ENCODE measurements around the gene ZNF304.
A peak's percentile ranks its signal among the peaks of the same experiment; 100 is the strongest.

The ZNF304 gene

DNA sequence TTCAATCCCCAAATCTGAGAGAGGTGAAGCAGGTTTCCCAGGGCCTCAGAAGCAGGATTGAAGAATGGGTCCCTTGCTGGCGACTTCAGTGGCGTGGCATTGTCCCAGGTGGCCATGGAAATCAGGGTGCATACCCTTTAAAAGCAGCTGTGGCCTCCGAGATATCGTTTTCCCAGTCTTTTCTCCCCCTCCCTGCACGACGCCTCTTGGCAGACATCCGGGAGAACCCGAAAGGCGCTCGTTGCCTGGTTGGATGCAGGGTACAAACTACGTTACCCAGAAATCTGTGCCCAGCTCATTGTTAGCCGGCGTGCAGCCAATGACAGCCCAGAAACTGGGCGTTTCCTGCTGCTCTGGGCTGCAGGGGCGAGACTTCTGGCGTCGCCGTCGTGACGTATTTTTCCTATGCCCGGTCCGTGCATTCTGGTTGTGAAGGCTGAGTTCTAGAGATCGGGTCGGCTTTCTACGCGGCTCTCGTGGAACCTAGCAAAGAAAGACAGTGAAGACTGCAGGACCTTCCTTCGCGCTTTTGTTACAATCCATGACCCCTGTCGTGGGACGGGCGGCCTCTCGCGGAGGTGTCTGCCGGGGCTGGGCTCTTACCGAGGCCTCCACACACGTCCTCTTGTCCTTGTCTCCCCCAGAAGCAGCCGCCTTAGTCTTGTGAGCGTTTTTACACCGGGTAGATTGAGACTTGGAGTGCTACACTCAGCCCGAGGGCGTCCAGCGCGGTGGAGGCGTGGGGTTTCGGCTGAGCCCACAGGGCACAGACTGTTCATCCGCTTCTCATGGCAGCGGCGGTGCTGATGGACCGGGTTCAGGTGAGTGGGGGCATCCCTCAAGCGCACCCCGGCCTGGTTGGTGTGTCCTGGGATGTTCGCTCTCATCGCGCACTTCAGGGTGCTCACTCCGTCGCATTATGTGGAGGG lies at the start of gene ZNF304:
TSS of gene ZNF304 (plus strand) at position 395 of the 929 bp plus-strand sequence. CDS start at position 789, 394 bp downstream.
- Mint-ChIP-seq H3K27me3 (peaks cover 10% of the 10 kb centered on the region), H3K27ac (peak within 1 kb of the TSS; percentile 90), H3K9me3 (peaks cover 58% of the 10 kb centered on the region), H3K36me3 (ENCODE audit: low read depth) (peaks cover 62% of the 10 kb centered on the region), H3K4me3 (peak within 1 kb of the TSS; percentile 94), H3K4me1 (ENCODE audit: low read depth) (peaks cover 32% of the 10 kb centered on the region)
- DNase-seq, result peak; percentile 84

- H3K9me3 Mint-ChIP-seq, result peaks cover 31% of the 10 kb centered on the region
- peaks cover 89% of the 10 kb centered on the region for H3K36me3 Mint-ChIP-seq (ENCODE audit: low read depth)
- DNase-seq, result no peak
- H3K27me3 Mint-ChIP-seq, result no peaks in the 10 kb centered on the region
- peaks cover 11% of the 10 kb centered on the region for H3K4me1 Mint-ChIP-seq (ENCODE audit: low read depth)
- H3K4me3 Mint-ChIP-seq, result no peak overlapping the region
- no peak overlapping the region for H3K27ac Mint-ChIP-seq
These were observed 49.0 kb upstream of the ZNF304 start for GRCh38 chr19:57302020-57302465.

DNA sequence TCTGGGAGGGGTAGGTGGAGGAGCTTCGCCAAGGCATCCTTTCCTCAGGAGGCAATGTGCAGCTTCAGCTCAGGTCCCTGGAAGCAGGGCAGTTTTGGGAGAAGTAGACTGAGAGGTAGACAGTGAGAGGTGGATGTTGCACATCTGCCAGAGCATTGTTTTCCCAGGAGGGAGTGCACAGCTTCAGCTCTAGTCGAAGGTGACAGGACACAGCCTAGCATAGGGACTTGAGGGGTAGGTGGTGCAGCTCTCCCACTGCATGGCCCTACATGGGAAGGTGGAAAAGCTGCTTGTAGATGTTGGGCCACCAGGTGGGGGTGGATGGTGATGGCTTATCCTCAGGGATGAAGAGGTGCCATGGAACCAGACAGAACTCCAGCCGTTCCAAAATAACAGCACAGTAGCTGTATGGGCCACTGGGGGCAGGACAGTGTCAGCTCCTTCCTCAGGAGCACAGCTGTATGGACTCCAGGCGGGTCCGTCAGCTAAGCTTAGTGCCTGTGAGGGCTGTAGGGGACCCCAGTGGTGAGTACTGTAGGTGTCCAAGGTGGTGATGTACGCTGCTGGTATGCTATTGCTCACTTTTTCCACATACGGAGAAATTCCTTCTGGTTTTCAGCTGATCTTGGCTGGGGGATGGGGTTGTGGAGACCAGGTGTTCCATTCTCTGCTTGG lies 48.2 kb upstream of the ZNF304 start:
- peaks cover 26% of the 10 kb centered on the region for H3K9me3 Mint-ChIP-seq
- no peak overlapping the region for H3K4me3 Mint-ChIP-seq
- H3K27me3 Mint-ChIP-seq, result no peaks in the 10 kb centered on the region
- H3K36me3 Mint-ChIP-seq (ENCODE audit: low read depth), result peaks cover 82% of the 10 kb centered on the region
- peaks cover 8% of the 10 kb centered on the region for H3K4me1 Mint-ChIP-seq (ENCODE audit: low read depth)
- no peak for DNase-seq
- no peak overlapping the region for H3K27ac Mint-ChIP-seq

- Mint-ChIP-seq H3K9me3 (peaks cover 27% of the 10 kb centered on the region), H3K4me1 (ENCODE audit: low read depth) (peaks cover 5% of the 10 kb centered on the region), H3K27ac (no peak overlapping the region), H3K36me3 (ENCODE audit: low read depth) (peaks cover 77% of the 10 kb centered on the region), H3K4me3 (no peak overlapping the region), H3K27me3 (no peaks in the 10 kb centered on the region)
- DNase-seq, result no peak
These were observed 46.0 kb upstream of the ZNF304 start for GRCh38 chr19:57305056-57305455.

DNA sequence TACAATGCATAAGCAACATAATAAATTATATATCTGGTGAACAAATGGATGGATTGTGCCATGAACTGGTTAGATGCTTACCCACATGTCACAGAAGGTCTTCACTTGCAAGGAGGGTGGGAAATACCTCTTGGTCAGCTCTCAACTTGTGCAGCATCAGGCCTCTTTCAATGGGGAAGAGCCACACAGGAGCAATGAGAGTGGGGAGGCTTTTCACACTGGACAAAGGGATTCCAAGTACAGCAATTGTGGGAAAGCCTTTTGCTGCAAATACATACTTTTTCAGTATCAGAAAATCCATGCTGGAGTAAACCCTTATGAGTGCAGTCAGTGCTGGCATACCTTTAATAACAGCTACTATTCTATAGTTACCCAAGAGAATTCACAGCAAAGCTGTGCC lies 42.6 kb upstream of the ZNF304 start:
- Mint-ChIP-seq H3K4me1 (ENCODE audit: low read depth) (peaks cover 2% of the 10 kb centered on the region), H3K4me3 (no peak overlapping the region), H3K27me3 (no peaks in the 10 kb centered on the region), H3K36me3 (ENCODE audit: low read depth) (peaks cover 45% of the 10 kb centered on the region), H3K27ac (no peak overlapping the region), H3K9me3 (peaks cover 42% of the 10 kb centered on the region)
- no peak for DNase-seq

DNA sequence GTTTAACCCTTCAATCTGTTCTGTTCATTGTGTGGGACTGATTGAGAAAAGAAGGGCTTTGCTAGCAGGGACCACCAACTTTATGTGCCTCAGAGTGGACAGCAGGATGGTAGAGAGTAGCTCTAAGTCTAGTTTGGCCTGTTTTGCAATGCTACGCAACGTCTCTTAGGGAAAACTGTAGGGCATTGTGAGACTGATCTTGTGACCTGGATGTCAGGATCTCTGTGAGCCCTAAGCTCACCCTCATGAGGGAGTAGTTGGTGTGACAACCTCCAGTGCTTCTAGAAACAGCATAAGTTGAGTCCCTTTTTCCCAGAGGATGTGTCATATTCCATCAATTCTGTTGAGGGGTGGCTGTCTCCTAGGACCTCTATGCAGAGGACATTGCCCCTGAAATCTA lies 40.3 kb upstream of the ZNF304 start:
- no peak overlapping the region for H3K4me3 Mint-ChIP-seq
- no peak for DNase-seq
- peaks cover 54% of the 10 kb centered on the region for H3K9me3 Mint-ChIP-seq
- no peak overlapping the region for H3K27ac Mint-ChIP-seq
- H3K27me3 Mint-ChIP-seq, result peaks cover 17% of the 10 kb centered on the region
- peaks cover 2% of the 10 kb centered on the region for H3K4me1 Mint-ChIP-seq (ENCODE audit: low read depth)
- peaks cover 25% of the 10 kb centered on the region for H3K36me3 Mint-ChIP-seq (ENCODE audit: low read depth)

DNA sequence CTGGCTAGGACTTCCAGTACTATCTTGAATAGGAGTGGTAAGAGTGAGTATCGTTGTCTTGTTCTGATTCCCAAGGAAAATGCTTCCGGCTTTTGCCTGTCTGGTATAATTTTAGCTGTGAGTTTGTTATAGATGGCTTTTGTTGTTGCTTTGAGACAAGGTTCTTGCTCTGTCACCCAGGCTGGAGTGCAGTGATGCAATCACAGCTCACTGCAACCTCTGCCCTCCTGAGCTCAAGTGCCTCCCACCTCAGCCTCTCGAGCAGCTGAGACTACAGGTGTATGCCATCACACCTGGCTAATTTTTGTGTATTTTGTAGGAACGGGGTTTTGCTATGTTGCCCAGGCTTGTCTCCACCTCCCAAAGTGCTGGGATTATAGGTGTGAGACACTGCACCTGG lies 36.9 kb upstream of the ZNF304 start:
- H3K36me3 Mint-ChIP-seq (ENCODE audit: low read depth), result peaks cover 5% of the 10 kb centered on the region
- H3K4me3 Mint-ChIP-seq, result no peak overlapping the region
- no peaks in the 10 kb centered on the region for H3K4me1 Mint-ChIP-seq (ENCODE audit: low read depth)
- H3K27me3 Mint-ChIP-seq, result peaks cover 38% of the 10 kb centered on the region
- no peak for DNase-seq
- peaks cover 54% of the 10 kb centered on the region for H3K9me3 Mint-ChIP-seq
- no peak overlapping the region for H3K27ac Mint-ChIP-seq

DNA sequence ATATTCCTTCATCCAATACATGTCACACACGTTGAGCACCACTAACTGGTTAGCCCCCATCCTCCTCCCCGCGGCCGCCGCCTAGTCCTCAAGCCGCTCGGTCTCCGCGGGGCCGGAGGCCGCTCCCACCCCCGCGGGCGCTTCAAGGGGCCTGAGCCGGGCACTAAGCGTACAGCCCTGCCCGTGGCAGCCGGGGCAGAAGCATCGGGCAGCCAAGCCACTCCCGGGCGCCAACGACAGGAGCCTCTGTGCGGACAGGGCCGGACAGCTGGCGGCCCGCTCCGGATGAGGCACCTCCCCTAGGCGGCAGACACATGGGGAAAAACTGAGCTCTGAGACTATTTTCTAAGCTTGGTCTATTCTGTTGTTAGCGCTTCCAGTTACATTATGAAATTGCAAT lies 33.6 kb upstream of the ZNF304 start:
- Mint-ChIP-seq H3K4me1 (ENCODE audit: low read depth) (peaks cover 23% of the 10 kb centered on the region), H3K27me3 (peaks cover 38% of the 10 kb centered on the region), H3K4me3 (no peak overlapping the region), H3K27ac (no peak overlapping the region), H3K36me3 (ENCODE audit: low read depth) (peaks cover 31% of the 10 kb centered on the region), H3K9me3 (peaks cover 52% of the 10 kb centered on the region)
- DNase-seq, result no peak

DNA sequence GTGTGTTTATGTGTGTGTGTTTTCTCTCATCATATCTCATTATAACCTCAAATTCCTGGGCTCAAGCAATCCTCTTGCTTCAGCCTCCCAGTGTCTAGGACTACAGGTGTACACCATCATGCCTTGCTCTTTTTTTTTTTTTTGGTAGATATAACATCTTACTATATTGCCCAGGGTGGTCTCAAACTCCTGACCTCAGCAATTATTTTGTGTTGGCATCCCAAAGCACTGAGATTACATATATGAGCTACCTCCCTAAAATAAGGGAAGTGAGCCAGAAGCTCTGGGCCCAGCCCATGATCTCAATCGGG lies 31.2 kb upstream of the ZNF304 start:
- H3K36me3 Mint-ChIP-seq (ENCODE audit: low read depth), result peaks cover 55% of the 10 kb centered on the region
- H3K27me3 Mint-ChIP-seq, result peaks cover 31% of the 10 kb centered on the region
- DNase-seq, result no peak
- peak overlapping the region; percentile 93 for H3K27ac Mint-ChIP-seq
- peak overlapping the region; percentile 84 for H3K4me3 Mint-ChIP-seq
- H3K4me1 Mint-ChIP-seq (ENCODE audit: low read depth), result peaks cover 27% of the 10 kb centered on the region
- peaks cover 51% of the 10 kb centered on the region for H3K9me3 Mint-ChIP-seq

GRCh38 chr19:57320180-57321084 lies 30.6 kb upstream of the ZNF304 start, which contains the start of gene ZNF543:
Gene ZNF543, plus strand, starts transcription at chr19:57320472. Its CDS starts 382 bp downstream, at chr19:57320854.
- peak; percentile 95 for DNase-seq
- H3K27me3 Mint-ChIP-seq, result peaks cover 25% of the 10 kb centered on the region
- peak within 1 kb of the TSS; percentile 84 for H3K4me3 Mint-ChIP-seq
- H3K36me3 Mint-ChIP-seq (ENCODE audit: low read depth), result peaks cover 59% of the 10 kb centered on the region
- peaks cover 27% of the 10 kb centered on the region for H3K4me1 Mint-ChIP-seq (ENCODE audit: low read depth)
- peaks cover 53% of the 10 kb centered on the region for H3K9me3 Mint-ChIP-seq
- peak within 1 kb of the TSS; percentile 93 for H3K27ac Mint-ChIP-seq

DNA sequence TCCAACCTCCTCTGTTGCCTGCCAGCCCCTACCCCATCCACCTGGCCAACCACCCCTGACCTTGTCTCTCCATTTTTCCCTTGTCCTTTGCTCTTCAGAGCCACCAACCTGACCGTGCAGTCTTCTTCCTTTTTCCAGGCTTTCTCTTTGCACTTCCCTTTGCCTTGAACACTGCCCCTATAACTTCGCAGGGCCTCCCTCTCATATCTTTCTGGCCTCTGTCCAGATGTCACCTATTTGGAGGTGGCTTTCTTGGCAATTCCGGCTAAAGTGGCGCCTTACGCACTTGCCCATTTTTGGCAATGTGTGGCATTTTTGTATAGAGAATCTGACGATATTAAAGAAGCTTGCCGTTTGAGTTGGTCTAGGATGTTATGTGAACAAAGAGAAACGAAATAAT lies 30.0 kb upstream of the ZNF304 start:
- peaks cover 27% of the 10 kb centered on the region for H3K4me1 Mint-ChIP-seq (ENCODE audit: low read depth)
- H3K27ac Mint-ChIP-seq, result peak overlapping the region; percentile 93
- peaks cover 19% of the 10 kb centered on the region for H3K27me3 Mint-ChIP-seq
- peaks cover 66% of the 10 kb centered on the region for H3K36me3 Mint-ChIP-seq (ENCODE audit: low read depth)
- H3K9me3 Mint-ChIP-seq, result peaks cover 52% of the 10 kb centered on the region
- peak overlapping the region; percentile 84 for H3K4me3 Mint-ChIP-seq
- no peak for DNase-seq

- Mint-ChIP-seq H3K4me3 (peak overlapping the region; percentile 84), H3K36me3 (ENCODE audit: low read depth) (peaks cover 72% of the 10 kb centered on the region), H3K4me1 (ENCODE audit: low read depth) (peaks cover 27% of the 10 kb centered on the region), H3K27ac (no peak overlapping the region), H3K27me3 (peaks cover 14% of the 10 kb centered on the region), H3K9me3 (peaks cover 50% of the 10 kb centered on the region)
- no peak for DNase-seq
These were observed 29.3 kb upstream of the ZNF304 start for GRCh38 chr19:57321751-57322150.

GRCh38 chr19:57324992-57325391 lies 26.1 kb upstream of the ZNF304 start:
- H3K4me3 Mint-ChIP-seq, result no peak overlapping the region
- no peak overlapping the region for H3K27ac Mint-ChIP-seq
- peaks cover 69% of the 10 kb centered on the region for H3K9me3 Mint-ChIP-seq

GRCh38 chr19:57327993-57328392 lies 23.1 kb upstream of the ZNF304 start:
- Mint-ChIP-seq H3K4me3 (no peak overlapping the region), H3K4me1 (ENCODE audit: low read depth) (no peaks in the 10 kb centered on the region), H3K9me3 (peaks cover 57% of the 10 kb centered on the region), H3K27ac (no peak overlapping the region), H3K27me3 (no peaks in the 10 kb centered on the region), H3K36me3 (ENCODE audit: low read depth) (peaks cover 87% of the 10 kb centered on the region)
- DNase-seq, result no peak

More at GRCh38 chr19:57324992-57325391, 26.1 kb upstream of the ZNF304 start:
- Mint-ChIP-seq H3K36me3 (ENCODE audit: low read depth) (peaks cover 100% of the 10 kb centered on the region), H3K27me3 (no peaks in the 10 kb centered on the region), H3K4me1 (ENCODE audit: low read depth) (peaks cover 23% of the 10 kb centered on the region)
- no peak for DNase-seq

Data from activated T-cell treated with anti-CD3 and anti-CD28 coated beads, Interleukin-2, amount 50 U/mL, for 24 hours (primary cell).